Measurements from ENCODE around the gene KIF26B.
"Not testable (repeated sequence)": the region's sequence is repeated elsewhere in the genome, so short reads cannot be mapped to it uniquely, and the experiment has no call there.

The KIF26B gene

GRCh38 chr1:245390975-245391374, 236.2 kb downstream of the KIF26B start:
- no peak for DNase-seq

GRCh38 chr1:245393694-245394093, 238.9 kb downstream of the KIF26B start:
- no peak for DNase-seq

- no peak for DNase-seq
Measured at GRCh38 chr1:245395680-245396079, 240.9 kb downstream of the KIF26B start.

GRCh38 chr1:245396615-245397014, 241.8 kb downstream of the KIF26B start:
- no peak for DNase-seq

GRCh38 chr1:245397771-245398170, 243.0 kb downstream of the KIF26B start:
- no peak for DNase-seq

GRCh38 chr1:245398180-245398579, 243.4 kb downstream of the KIF26B start:
- DNase-seq = no peak

GRCh38 chr1:245401881-245402587, 247.2 kb downstream of the KIF26B start:
- DNase-seq = no peak

GRCh38 chr1:245402998-245403397, 248.2 kb downstream of the KIF26B start:
- not testable (repeated sequence) for DNase-seq

GRCh38 chr1:245404527-245404926, 249.7 kb downstream of the KIF26B start:
- DNase-seq = no peak

- no peak for DNase-seq
Measured at GRCh38 chr1:245404952-245405351, 250.2 kb downstream of the KIF26B start.

GRCh38 chr1:245406426-245406825, 251.6 kb downstream of the KIF26B start:
- no peak for DNase-seq

- no peak for DNase-seq
Measured at GRCh38 chr1:245407983-245408382, 253.2 kb downstream of the KIF26B start.

- DNase-seq = no peak
Measured at GRCh38 chr1:245409341-245410195, 254.8 kb downstream of the KIF26B start.

- peak; percentile 18 for DNase-seq
Measured at GRCh38 chr1:245411245-245412036, 256.7 kb downstream of the KIF26B start.

GRCh38 chr1:245412306-245412705, 257.5 kb downstream of the KIF26B start:
- DNase-seq = no peak

GRCh38 chr1:245416781-245417180, 262.0 kb downstream of the KIF26B start:
- peak; percentile 14 for DNase-seq

GRCh38 chr1:245418077-245418476, 263.3 kb downstream of the KIF26B start:
- no peak for DNase-seq

- no peak for DNase-seq
Measured at GRCh38 chr1:245419461-245419978, 264.7 kb downstream of the KIF26B start.

- DNase-seq = no peak
Measured at GRCh38 chr1:245419989-245420388, 265.2 kb downstream of the KIF26B start.

- DNase-seq = no peak
Measured at GRCh38 chr1:245420926-245421325, 266.1 kb downstream of the KIF26B start.

- peak; percentile 59 for DNase-seq
Measured at GRCh38 chr1:245428681-245429080, 273.9 kb downstream of the KIF26B start.

- no peak for DNase-seq
Measured at GRCh38 chr1:245431706-245432105, 276.9 kb downstream of the KIF26B start.
